ENCODE measurements around the gene SNORC. TPM values are rescaled to one million over a fixed set of nuclear protein-coding genes. Genes with fewer than 3 reads are reported as not detected.
A peak's percentile ranks its signal among the peaks of the same experiment; 100 is the strongest.

SNORC gene
- total and polyA plus RNA-seq, 2 of the 13 experiments (the other 11 are each of a cell fraction or from before 2014, with no cell fraction given) = 59.1 to 86.1 TPM

GRCh38 chr2:232882085-232882484 lies 12.0 kb downstream of the SNORC start (continued):
- TF ChIP-seq, protein P1, sequence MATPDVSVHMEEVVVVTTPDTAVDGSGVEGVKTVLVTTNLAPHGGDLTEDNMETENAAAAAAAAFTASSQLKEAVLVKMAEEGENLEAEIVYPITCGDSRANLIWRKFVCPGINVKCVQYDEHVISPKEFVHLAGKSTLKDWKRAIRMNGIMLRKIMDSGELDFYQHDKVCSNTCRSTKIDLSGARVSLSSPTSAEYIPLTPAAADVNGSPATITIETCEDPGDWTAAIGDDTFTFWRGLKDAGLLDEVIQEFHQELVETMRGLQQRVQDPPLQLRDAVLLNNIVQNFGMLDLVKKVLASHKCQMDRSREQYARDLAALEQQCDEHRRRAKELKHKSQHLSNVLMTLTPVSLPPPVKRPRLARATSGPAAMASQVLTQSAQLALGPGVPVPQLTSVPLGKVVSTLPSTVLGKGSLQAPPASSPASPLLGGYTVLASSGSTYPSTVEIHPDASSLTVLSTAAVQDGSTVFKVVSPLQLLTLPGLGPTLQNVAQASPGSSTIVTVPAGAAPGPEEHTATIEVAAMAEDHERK (CRISPR knock-in tag; IDR thresholded peaks at IDR 0.05; ENCODE audit: low read depth) = no peak
- TF ChIP-seq HNRNPL (IDR thresholded peaks at IDR 0.05; ENCODE audit: low read depth, low read length) (peak; percentile 65), ZNF660 (CRISPR knock-in tag; IDR thresholded peaks at IDR 0.05; ENCODE audit: borderline replicate concordance, low read depth) (no peak), AGO1 (IDR thresholded peaks at IDR 0.05; ENCODE audit: low read depth, low read length, poor library complexity, severe bottlenecking) (peak; percentile 85), ATM (IDR thresholded peaks at IDR 0.05; ENCODE audit: borderline replicate concordance) (no peak), HNF1B (CRISPR knock-in tag; IDR thresholded peaks at IDR 0.05) (no peak), PCBP1 (IDR thresholded peaks at IDR 0.05; ENCODE audit: borderline replicate concordance, low read depth, low read length) (peak; percentile 39; the same call in 1 of the 2 replicates), ATF2 (CRISPR knock-in tag; IDR thresholded peaks at IDR 0.05) (no peak), RBM22 (optimal IDR thresholded peaks at IDR 0.05; ENCODE audit: low read length) (no peak), TBX3 (IDR thresholded peaks at IDR 0.05; ENCODE audit: borderline replicate concordance) (no peak), ZNF737 (CRISPR knock-in tag; IDR thresholded peaks at IDR 0.05; ENCODE audit: borderline replicate concordance) (no peak), JDP2 (CRISPR knock-in tag; IDR thresholded peaks at IDR 0.05; ENCODE audit: borderline replicate concordance) (no peak), HNRNPLL (IDR thresholded peaks at IDR 0.05; ENCODE audit: low read depth, low read length, poor library complexity, severe bottlenecking) (peak; percentile 3)
- TF ChIP-seq, protein P2, sequence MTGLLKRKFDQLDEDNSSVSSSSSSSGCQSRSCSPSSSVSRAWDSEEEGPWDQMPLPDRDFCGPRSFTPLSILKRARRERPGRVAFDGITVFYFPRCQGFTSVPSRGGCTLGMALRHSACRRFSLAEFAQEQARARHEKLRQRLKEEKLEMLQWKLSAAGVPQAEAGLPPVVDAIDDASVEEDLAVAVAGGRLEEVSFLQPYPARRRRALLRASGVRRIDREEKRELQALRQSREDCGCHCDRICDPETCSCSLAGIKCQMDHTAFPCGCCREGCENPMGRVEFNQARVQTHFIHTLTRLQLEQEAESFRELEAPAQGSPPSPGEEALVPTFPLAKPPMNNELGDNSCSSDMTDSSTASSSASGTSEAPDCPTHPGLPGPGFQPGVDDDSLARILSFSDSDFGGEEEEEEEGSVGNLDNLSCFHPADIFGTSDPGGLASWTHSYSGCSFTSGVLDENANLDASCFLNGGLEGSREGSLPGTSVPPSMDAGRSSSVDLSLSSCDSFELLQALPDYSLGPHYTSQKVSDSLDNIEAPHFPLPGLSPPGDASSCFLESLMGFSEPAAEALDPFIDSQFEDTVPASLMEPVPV (CRISPR knock-in tag; IDR thresholded peaks at IDR 0.05) = no peak
- TF ChIP-seq, protein P3, sequence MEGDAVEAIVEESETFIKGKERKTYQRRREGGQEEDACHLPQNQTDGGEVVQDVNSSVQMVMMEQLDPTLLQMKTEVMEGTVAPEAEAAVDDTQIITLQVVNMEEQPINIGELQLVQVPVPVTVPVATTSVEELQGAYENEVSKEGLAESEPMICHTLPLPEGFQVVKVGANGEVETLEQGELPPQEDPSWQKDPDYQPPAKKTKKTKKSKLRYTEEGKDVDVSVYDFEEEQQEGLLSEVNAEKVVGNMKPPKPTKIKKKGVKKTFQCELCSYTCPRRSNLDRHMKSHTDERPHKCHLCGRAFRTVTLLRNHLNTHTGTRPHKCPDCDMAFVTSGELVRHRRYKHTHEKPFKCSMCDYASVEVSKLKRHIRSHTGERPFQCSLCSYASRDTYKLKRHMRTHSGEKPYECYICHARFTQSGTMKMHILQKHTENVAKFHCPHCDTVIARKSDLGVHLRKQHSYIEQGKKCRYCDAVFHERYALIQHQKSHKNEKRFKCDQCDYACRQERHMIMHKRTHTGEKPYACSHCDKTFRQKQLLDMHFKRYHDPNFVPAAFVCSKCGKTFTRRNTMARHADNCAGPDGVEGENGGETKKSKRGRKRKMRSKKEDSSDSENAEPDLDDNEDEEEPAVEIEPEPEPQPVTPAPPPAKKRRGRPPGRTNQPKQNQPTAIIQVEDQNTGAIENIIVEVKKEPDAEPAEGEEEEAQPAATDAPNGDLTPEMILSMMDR (CRISPR knock-in tag; IDR thresholded peaks at IDR 0.05) = peak; percentile 28
- TF ChIP-seq, protein P4, sequence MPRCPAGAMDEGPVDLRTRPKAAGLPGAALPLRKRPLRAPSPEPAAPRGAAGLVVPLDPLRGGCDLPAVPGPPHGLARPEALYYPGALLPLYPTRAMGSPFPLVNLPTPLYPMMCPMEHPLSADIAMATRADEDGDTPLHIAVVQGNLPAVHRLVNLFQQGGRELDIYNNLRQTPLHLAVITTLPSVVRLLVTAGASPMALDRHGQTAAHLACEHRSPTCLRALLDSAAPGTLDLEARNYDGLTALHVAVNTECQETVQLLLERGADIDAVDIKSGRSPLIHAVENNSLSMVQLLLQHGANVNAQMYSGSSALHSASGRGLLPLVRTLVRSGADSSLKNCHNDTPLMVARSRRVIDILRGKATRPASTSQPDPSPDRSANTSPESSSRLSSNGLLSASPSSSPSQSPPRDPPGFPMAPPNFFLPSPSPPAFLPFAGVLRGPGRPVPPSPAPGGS (CRISPR knock-in tag; IDR thresholded peaks at IDR 0.05) = peak; percentile 39; the same call in 1 of the 2 replicates
